Ectodermal cell (in vitro differentiated cells): ENCODE results near the gene SNRNP40.

Source experiments
- H3K27ac ChIP-seq: 2 replicates; pipeline ENCODE4 v1.7.0; 2013; ENCODE audit warnings: mild to moderate bottlenecking, low read depth, low read length; ENCODE audit not compliant: insufficient read depth, poor library complexity, severe bottlenecking
- H3K27me3 ChIP-seq: 2 replicates; pipeline ENCODE4 v1.7.0; 2013; ENCODE audit warnings: mild to moderate bottlenecking, low read length; ENCODE audit not compliant: insufficient read depth, control insufficient read depth, poor library complexity, severe bottlenecking
- H3K36me3 ChIP-seq: one replicate; pipeline ENCODE4 v1.7.0; 2013; ENCODE audit warnings: low read length; ENCODE audit not compliant: control insufficient read depth, insufficient read depth
- H3K4me1 ChIP-seq: one replicate; pipeline ENCODE4 v1.7.0; 2013; ENCODE audit warnings: low read length; ENCODE audit not compliant: control insufficient read depth, insufficient read depth
- H3K4me3 ChIP-seq: 2 replicates; pipeline ENCODE4 v1.7.0; 2013; ENCODE audit warnings: low read depth, low read length, control low read depth; ENCODE audit not compliant: insufficient read depth
- H3K9me3 ChIP-seq: 2 replicates; pipeline ENCODE4 v1.7.0; 2013; ENCODE audit warnings: mild to moderate bottlenecking, low read length, moderate library complexity; ENCODE audit not compliant: control insufficient read depth
- WGBS, 2 experiments: methylation state at CpG; one replicate each; pipeline ENCODE4 v1.1.7; 2013; ENCODE audit warnings: missing lambda C conversion rate in 2 of 2; 5-methylcytosine and 5-hydroxymethylcytosine counted together

The SNRNP40 gene

DNA sequence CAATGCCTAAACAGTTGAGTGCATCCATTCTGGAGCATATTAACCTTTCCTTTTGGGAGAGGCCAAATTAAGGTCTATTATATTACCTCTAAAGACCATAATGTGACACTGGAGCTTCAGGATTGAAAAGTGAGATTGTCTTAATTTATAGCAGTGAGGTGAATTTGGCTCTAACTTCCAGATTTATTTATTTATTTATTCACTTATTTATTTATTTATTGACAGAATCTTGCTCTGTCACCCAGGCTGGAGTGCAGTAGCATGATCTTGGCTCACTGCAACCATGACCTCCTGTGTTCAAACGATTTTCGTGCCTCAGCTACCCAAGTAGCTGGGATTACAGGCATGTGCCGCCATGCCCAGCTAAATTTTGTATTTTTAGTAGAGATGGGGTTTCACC is 19.3 kb upstream of the SNRNP40 start:
- H3K36me3 ChIP-seq, result peaks cover 7% of the 10 kb centered on the region
- 91 to 97% methylated on average over 3 of the region's 3 CpGs for WGBS, 2 experiments
- no peak overlapping the region for H3K4me3 ChIP-seq
- H3K27me3 ChIP-seq, result no peaks in the 10 kb centered on the region
- H3K27ac ChIP-seq, result no peak overlapping the region
- H3K9me3 ChIP-seq, result no peaks in the 10 kb centered on the region
- no peaks in the 10 kb centered on the region for H3K4me1 ChIP-seq

DNA sequence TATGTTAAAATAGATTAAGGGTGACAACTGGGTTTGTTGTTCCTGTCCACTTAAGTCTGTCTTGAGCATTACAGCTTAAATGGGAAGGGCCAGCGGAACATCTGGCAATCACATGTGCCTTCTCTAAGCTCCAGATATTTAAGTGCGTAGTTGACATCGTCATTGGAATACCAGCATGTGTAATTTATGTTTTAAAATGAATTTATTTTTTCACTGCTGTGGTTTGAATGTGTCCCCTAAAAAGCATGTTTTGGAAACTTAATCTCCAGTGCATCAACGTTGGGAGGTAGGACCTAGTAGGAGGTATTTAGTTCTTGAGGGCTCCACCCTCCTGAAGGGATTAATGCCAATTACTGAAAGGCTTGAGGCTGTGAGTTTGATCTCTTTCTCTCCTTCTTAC is 13.6 kb upstream of the SNRNP40 start:
- Histone ChIP-seq H3K27ac (no peak overlapping the region), H3K27me3 (no peaks in the 10 kb centered on the region), H3K4me3 (no peak overlapping the region), H3K36me3 (peaks cover 9% of the 10 kb centered on the region), H3K9me3 (no peaks in the 10 kb centered on the region), H3K4me1 (no peaks in the 10 kb centered on the region)
- WGBS, 2 experiments, result 93 to 96% methylated on average over 4 of the region's 4 CpGs

DNA sequence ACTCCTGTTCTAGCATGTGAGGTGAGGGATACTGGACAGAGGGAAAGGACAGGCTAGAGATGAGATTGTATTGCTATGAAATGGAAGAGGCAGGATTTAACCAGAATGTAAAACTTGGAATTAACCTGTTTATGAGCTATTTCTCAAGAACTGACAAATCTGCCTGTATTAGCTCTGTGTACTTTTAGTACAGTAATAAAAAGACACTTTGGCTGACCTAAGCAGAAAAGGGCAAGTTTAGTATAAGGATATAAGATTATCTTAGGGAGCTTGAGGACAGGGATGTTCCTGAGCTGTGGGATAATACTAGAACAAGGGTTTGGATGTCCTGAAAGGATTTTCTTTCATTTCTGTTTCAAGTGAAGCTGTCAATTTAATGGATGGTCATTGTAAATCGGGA is 11.4 kb upstream of the SNRNP40 start:
- no peaks in the 10 kb centered on the region for H3K4me1 ChIP-seq
- no peak overlapping the region for H3K4me3 ChIP-seq
- H3K36me3 ChIP-seq, result peaks cover 5% of the 10 kb centered on the region
- H3K27me3 ChIP-seq, result no peaks in the 10 kb centered on the region
- WGBS, 2 experiments, result 5% methylated on average over 1 of the region's 1 CpG; no CpG with 5 or more reads in 1 of the 2 experiments
- no peaks in the 10 kb centered on the region for H3K9me3 ChIP-seq
- no peak overlapping the region for H3K27ac ChIP-seq

DNA sequence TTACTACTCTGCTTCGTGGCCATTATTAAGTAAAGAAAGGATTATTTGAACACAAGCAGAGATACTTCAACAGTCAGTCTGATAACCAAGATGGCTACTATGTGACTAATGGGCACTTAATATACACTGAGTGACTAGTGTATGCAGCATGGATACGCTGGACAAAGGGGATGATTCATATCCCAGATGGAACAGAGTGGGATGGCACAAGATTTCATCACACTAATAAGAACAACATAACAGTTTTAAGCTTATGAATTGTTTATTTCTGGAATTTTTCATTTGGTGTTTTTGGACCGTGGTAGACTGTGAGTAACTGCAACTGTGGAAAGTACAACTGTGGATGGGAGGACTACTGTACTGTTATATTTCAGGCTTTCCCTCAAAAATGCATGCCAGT is 9.7 kb upstream of the SNRNP40 start:
- Histone ChIP-seq H3K27me3 (no peaks in the 10 kb centered on the region), H3K4me1 (no peaks in the 10 kb centered on the region), H3K4me3 (no peak overlapping the region), H3K27ac (no peak overlapping the region), H3K36me3 (peaks cover 5% of the 10 kb centered on the region), H3K9me3 (no peaks in the 10 kb centered on the region)
- WGBS, 2 experiments, result 86 to 90% methylated on average over 3 of the region's 3 CpGs

DNA sequence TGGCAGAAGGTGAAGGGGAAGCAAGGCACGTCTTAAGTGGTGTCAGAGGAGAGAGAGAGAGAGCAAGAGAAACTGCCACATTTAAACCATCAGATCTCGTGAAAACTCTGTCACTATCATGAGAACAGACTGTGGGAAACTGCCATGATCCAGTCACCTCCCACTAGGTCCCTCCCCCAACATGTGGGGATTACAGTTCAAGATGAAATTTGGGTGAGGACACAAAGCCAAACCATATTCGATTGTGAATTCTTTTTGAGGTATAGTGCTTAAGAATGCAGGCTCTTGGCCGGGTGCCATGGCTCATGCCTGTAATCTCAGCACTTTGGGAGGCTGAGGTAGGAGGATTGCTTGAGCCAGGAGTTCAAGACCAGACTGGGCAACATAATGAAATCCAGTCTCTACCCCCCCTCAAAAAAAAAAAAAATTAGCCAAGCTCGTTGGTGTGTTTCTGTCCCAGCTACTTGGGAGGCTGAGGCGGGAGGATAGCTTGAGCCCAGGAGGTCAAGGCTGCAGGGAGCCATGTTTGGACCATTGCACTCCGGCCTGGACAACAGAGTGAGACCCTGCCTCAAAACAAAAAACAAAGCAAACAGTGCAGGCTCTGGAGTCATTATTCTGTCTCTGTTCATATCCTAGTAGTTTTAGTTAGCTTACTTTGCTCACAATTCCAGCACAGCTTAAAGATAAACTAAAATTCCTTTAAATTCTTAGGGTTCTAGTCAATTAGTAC is 6.3 kb upstream of the SNRNP40 start:
- no peak overlapping the region for H3K27ac ChIP-seq
- no peaks in the 10 kb centered on the region for H3K27me3 ChIP-seq
- no peaks in the 10 kb centered on the region for H3K9me3 ChIP-seq
- H3K36me3 ChIP-seq, result no peaks in the 10 kb centered on the region
- H3K4me1 ChIP-seq, result peaks cover 3% of the 10 kb centered on the region
- H3K4me3 ChIP-seq, result no peak overlapping the region
- WGBS, 2 experiments, result 92 to 95% methylated on average over 7 of the region's 7 CpGs

DNA sequence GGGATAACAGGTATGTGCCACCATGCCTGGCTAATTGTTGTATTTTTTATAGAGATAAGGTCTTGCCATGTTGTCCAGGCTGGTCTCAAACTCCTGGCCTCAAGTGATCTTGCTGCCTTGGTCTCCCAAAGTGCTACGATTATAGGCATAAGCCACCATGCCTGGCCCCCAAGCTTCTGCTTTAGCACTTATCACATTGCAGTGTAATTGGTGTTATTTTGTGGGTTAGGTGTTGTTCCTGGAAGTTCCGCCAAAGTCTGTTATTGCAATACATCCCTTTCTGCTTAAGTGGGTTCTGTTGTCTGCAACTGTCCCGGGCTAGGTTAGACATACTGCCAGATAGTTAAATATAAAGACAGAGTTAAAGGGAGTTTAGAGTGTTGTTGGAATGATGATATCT is 3.6 kb upstream of the SNRNP40 start:
- WGBS, 2 experiments, result 95 to 96% methylated on average over 3 of the region's 3 CpGs
- Histone ChIP-seq H3K27ac (no peak overlapping the region), H3K9me3 (no peaks in the 10 kb centered on the region), H3K27me3 (no peaks in the 10 kb centered on the region), H3K36me3 (no peaks in the 10 kb centered on the region), H3K4me3 (no peak overlapping the region), H3K4me1 (peaks cover 6% of the 10 kb centered on the region)

DNA sequence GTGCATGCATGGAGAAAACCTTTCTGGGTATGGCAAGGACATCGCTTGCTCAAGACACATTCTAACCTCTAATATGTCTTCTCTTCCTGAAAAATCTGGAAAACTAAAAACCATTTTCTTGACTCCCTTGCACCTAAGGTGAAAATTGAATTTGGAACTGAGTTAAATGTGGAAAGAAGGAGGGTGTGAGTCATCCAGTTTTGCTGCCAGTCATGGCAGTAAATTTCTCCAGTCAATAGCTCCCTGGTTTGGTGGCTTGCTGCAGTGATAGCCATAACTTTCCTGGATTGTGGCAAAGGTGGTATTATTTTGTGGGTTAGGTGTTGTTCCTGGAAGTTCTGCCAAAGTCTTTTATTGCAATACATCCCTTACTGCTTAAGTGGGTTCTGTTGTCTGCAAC is 2.8 kb upstream of the SNRNP40 start:
- H3K27me3 ChIP-seq, result no peaks in the 10 kb centered on the region
- H3K36me3 ChIP-seq, result no peaks in the 10 kb centered on the region
- no peaks in the 10 kb centered on the region for H3K9me3 ChIP-seq
- no peak overlapping the region for H3K27ac ChIP-seq
- H3K4me3 ChIP-seq, result no peak overlapping the region
- 78 to 94% methylated on average over 1 of the region's 1 CpG for WGBS, 2 experiments
- H3K4me1 ChIP-seq, result peaks cover 6% of the 10 kb centered on the region

DNA sequence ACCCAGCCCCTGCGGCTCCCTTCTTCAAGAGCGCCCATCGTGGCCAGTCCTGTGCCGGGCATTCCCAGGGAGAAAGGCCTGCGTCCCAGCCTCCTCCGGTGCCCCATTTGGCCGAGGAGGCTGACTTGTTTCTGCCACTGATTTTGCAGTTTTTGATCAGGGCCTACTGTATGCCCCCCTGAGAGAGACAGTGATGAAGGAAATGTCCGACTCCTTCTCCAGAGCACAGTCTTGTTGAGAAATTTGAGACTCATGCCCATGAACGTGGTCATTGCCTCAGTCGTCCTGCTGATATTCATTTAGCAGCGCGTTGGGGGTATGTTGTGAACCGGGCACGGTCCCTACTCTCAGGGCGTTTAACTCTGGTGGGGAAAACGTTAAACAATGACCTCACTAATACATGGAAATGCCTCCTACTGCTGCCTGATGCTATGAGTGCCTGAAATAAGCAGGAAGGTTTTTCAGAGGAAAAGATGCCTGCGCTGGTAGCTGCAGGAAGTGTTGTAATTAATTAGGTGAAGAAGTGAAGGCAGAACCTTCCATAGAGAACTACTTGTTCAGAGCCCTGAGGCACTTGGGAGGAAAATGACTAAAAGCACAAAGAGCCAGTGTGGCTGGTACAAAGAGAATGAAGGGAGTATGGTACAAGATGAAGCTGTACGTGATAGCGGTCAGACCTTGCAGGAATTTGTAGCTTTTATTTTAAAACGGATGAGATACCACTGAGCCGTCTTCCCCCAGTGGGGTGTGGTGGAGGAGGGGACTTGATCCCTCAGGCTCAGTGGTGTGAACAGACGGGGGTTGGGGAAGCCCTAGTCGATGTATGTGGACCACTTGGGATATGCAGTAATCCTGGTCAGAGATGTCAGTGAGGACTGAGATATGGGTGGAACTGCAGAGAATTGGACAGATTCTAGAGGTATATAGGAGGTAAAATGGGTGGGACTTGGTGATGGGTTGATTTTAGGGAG is 974 bp upstream of the SNRNP40 start:
- no peaks in the 10 kb centered on the region for H3K27me3 ChIP-seq
- H3K9me3 ChIP-seq, result no peaks in the 10 kb centered on the region
- H3K36me3 ChIP-seq, result peaks cover 13% of the 10 kb centered on the region
- H3K4me1 ChIP-seq, result peaks cover 6% of the 10 kb centered on the region
- peak overlapping the region; percentile 74 for H3K27ac ChIP-seq
- WGBS, 2 experiments, result 10 to 11% methylated on average over 23 of the region's 23 CpGs
- H3K4me3 ChIP-seq, result peak overlapping the region; percentile 93

DNA sequence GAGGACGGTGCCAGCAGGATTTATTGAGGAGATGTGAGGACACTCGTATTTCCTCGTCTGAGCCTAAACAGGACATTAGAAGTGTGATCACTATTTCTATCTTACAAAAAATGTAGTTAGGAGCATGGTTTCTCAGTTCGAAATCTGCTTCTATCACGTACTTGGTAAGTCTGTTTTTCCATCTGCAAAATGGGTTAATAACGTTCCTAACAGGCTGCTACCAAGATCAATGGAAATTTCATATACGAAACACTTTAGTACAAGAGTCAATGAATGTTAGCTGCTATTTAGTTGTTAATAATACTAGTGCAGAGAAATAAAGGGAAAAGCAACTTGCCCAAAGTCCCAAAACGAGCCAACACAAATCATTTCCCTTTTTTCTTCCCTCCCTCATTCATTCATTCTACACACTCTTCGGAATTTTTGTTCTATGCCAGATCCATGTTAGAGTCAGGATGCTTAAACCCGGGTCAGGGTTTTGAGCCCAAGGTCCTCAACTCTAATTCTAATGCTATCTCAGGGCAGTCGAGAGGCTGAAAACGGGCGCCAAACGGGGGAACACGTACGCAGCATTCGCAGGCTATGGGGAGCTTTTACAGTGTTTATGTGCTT is 608 bp downstream of the SNRNP40 start:
- H3K9me3 ChIP-seq, result no peaks in the 10 kb centered on the region
- H3K36me3 ChIP-seq, result peaks cover 23% of the 10 kb centered on the region
- H3K27ac ChIP-seq, result peak overlapping the region; percentile 31
- 20% methylated on average over 17 of the region's 17 CpGs for WGBS, 2 experiments
- H3K27me3 ChIP-seq, result no peaks in the 10 kb centered on the region
- H3K4me1 ChIP-seq, result peaks cover 6% of the 10 kb centered on the region
- peak overlapping the region; percentile 93 for H3K4me3 ChIP-seq

DNA sequence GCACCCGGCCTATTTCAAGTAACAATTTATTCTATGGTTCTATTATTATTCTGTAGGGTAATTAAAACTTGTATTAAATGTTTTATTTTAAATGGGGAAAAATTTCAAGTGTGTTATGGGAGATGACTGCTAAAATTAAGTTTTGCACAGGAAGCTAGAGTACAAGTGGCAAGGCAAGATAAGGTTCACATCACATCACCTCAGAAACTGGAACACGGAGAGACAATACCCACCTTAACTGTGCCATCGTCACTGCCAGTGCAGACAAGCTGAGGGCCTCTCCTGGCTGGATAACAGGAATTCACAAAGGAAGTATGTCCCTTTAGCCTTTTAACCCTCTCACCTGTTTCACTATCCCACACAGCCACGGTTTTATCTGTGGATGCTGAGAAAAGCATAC is 7.6 kb downstream of the SNRNP40 start:
- Histone ChIP-seq H3K4me3 (no peak overlapping the region), H3K27me3 (no peaks in the 10 kb centered on the region), H3K4me1 (no peaks in the 10 kb centered on the region), H3K9me3 (no peaks in the 10 kb centered on the region), H3K36me3 (peaks cover 54% of the 10 kb centered on the region), H3K27ac (no peak overlapping the region)
- WGBS, 2 experiments, result 92 to 100% methylated on average over 2 to 4 of the region's 4 CpGs
